Measurements from ENCODE around the gene ING3. TPM values are rescaled to one million over a fixed set of nuclear protein-coding genes. Genes with fewer than 3 reads are reported as not detected.

ING3 gene
- total RNA-seq, 1 donor from 2014 or later: 13.4 TPM

GRCh38 chr7:121026159-121026558, 75.6 kb downstream of the ING3 start:
- Histone ChIP-seq H3K27me3 (ENCODE audit: low read depth) (no peaks in the 10 kb centered on the region), H3K9me3 (replicated peaks) (no peaks in the 10 kb centered on the region), H3K4me3 (no peak overlapping the region), H3K4me1 (peaks cover 74% of the 10 kb centered on the region), H3K36me3 (no peaks in the 10 kb centered on the region), H3K27ac (replicated peaks) (peak overlapping the region; percentile 36)
- intact Hi-C loops (cut with micrococcal nuclease): no loop called here
- no peak for TF ChIP-seq CTCF (IDR thresholded peaks at IDR 0.05; ENCODE audit: borderline replicate concordance)
- no peak for DNase-seq

- no peak for TF ChIP-seq CTCF (IDR thresholded peaks at IDR 0.05; ENCODE audit: borderline replicate concordance)
- peaks cover 69% of the 10 kb centered on the region for H3K4me1 ChIP-seq
- no peaks in the 10 kb centered on the region for H3K36me3 ChIP-seq
- H3K27ac ChIP-seq (replicated peaks): peak overlapping the region; percentile 75
- H3K9me3 ChIP-seq (replicated peaks): no peaks in the 10 kb centered on the region
- no peak for DNase-seq
- H3K27me3 ChIP-seq (ENCODE audit: low read depth): no peaks in the 10 kb centered on the region
- intact Hi-C loops (cut with micrococcal nuclease): no loop called here
- no peak overlapping the region for H3K4me3 ChIP-seq
These were observed 76.1 kb downstream of the ING3 start for GRCh38 chr7:121026577-121027111.

Other genes with a start within 250 kb of the ING3 start
- gene TSPAN12, start 92.6 kb upstream of the ING3 start, total RNA-seq: 68.7 TPM
- gene CPED1, start 37.9 kb downstream of the ING3 start, total RNA-seq: 33.8 TPM